Neural progenitor cell (in vitro differentiated cells): Measurements from ENCODE around the gene TUB. TPM values are rescaled to one million over a fixed set of nuclear protein-coding genes. Genes with fewer than 3 reads are reported as not detected.
A peak's percentile ranks its signal among the peaks of the same experiment; 100 is the strongest.

ENCODE experiments used
- DNase-seq: peaks from one replicate; pipeline ENCODE4 v3.0.0-alpha.2; 2016; ENCODE audit warnings: low spot score
- H2AFZ ChIP-seq: fragments of 200-600 bp; sonication (generic); replicated peaks from 2 replicates; pipeline ENCODE4 v1.6.1; 2016; ENCODE audit warnings: antibody characterized with exemption
- H3F3A ChIP-seq: fragments of 200-600 bp; sonication (generic); 2 replicates; pipeline ENCODE4 v1.6.1; 2016; ENCODE audit warnings: antibody characterized with exemption, low read depth
- H3K27ac ChIP-seq: fragments of 200-600 bp; sonication (generic); 2 replicates; pipeline ENCODE4 v1.5.1; 2016; ENCODE audit warnings: mild to moderate bottlenecking
- H3K27me3 ChIP-seq: fragments of 200-600 bp; sonication (generic); 2 replicates; pipeline ENCODE4 v1.6.1; 2016; ENCODE audit warnings: mild to moderate bottlenecking, moderate library complexity
- H3K36me3 ChIP-seq: fragments of 200-600 bp; sonication (generic); 2 replicates; pipeline ENCODE4 v1.5.1; 2016
- H3K4me1 ChIP-seq: fragments of 200-600 bp; sonication (generic); 2 replicates; pipeline ENCODE4 v1.6.1; 2016; ENCODE audit warnings: mixed run types
- H3K4me2 ChIP-seq: fragments of 200-600 bp; sonication (generic); 2 replicates; pipeline ENCODE4 v1.6.1; 2016
- H3K4me3 ChIP-seq: fragments of 200-600 bp; sonication (generic); 2 replicates; pipeline ENCODE4 v1.5.1; 2016
- H3K79me2 ChIP-seq: fragments of 200-600 bp; sonication (generic); 2 replicates; pipeline ENCODE4 v1.6.1; 2016; ENCODE audit warnings: low read depth
- H3K9ac ChIP-seq: fragments of 200-600 bp; sonication (generic); 2 replicates; pipeline ENCODE4 v1.6.1; 2016
- H3K9me3 ChIP-seq: fragments of 200-600 bp; sonication (generic); 2 replicates; pipeline ENCODE4 v1.5.1; 2016; ENCODE audit warnings: low read depth
- H4K20me1 ChIP-seq: fragments of 200-600 bp; sonication (generic); 2 replicates; pipeline ENCODE4 v1.6.1; 2016; ENCODE audit warnings: low read depth
- H3K27ac Mint-ChIP-seq: 3 replicates; pipeline ENCODE4 v1.8.0; 2021; ENCODE audit warnings: mixed read lengths
- H3K27me3 Mint-ChIP-seq: 2 replicates; pipeline ENCODE4 v1.8.0; 2022; ENCODE audit warnings: low read depth, mild to moderate bottlenecking, inconsistent platforms, moderate library complexity, mixed read lengths; ENCODE audit not compliant: insufficient read depth
- H3K36me3 Mint-ChIP-seq: 3 replicates; pipeline ENCODE4 v1.8.0; 2021; ENCODE audit warnings: mixed read lengths
- H3K4me1 Mint-ChIP-seq: 3 replicates; pipeline ENCODE4 v1.8.0; 2021; ENCODE audit warnings: mixed read lengths
- H3K4me3 Mint-ChIP-seq: 3 replicates; pipeline ENCODE4 v1.8.0; 2021; ENCODE audit warnings: mild to moderate bottlenecking, moderate library complexity, mixed read lengths
- H3K9me3 Mint-ChIP-seq: 3 replicates; pipeline ENCODE4 v1.8.0; 2020; ENCODE audit warnings: mixed read lengths
- CTCF ChIP-seq: fragments of 200-600 bp; sonication (generic); IDR thresholded peaks from 2 replicates; pipeline ENCODE4 v1.5.1; 2017; ENCODE audit warnings: antibody characterized with exemption, mild to moderate bottlenecking
- EZH2 ChIP-seq: fragments of 200-600 bp; sonication (generic); IDR thresholded peaks from 2 replicates; pipeline ENCODE4 v1.6.1; 2017; ENCODE audit warnings: antibody characterized with exemption, mild to moderate bottlenecking, moderate library complexity
- EZH2phosphoT487 ChIP-seq: fragments of 200-600 bp; sonication (generic); IDR thresholded peaks from 2 replicates; pipeline ENCODE4 v1.6.1; 2017; ENCODE audit warnings: antibody characterized with exemption
- total RNA-seq: library from RNA; depleted of rRNA; stranded (reverse); fragments of >200 nt; gene quantifications from 2 replicates; pipeline ENCODE4 v1.2.3, GENCODE V29; 2015; ENCODE audit warnings: low replicate concordance

The TUB gene
- total RNA-seq, 1 donor from 2014 or later: 28.7 TPM

GRCh38 chr11:8089791-8090510 is 8.9 kb downstream of the TUB start:
- H3K79me2 ChIP-seq: peaks cover 28% of the 10 kb centered on the region
- H2AFZ ChIP-seq: no peak overlapping the region
- H3K4me2 ChIP-seq: no peak overlapping the region
- H3K4me1 Mint-ChIP-seq: peaks cover 19% of the 10 kb centered on the region
- no peaks in the 10 kb centered on the region for H3K27me3 ChIP-seq
- H3K9me3 ChIP-seq: no peaks in the 10 kb centered on the region
- peaks cover 5% of the 10 kb centered on the region for H3K27me3 Mint-ChIP-seq
- no peaks in the 10 kb centered on the region for H3K36me3 ChIP-seq
- H3K27ac Mint-ChIP-seq: no peak overlapping the region
- TF ChIP-seq EZH2phosphoT487 (no peak), CTCF (no peak), EZH2 (no peak)
- no peak overlapping the region for H3K4me3 Mint-ChIP-seq
- no peak overlapping the region for H3K9ac ChIP-seq
- no peaks in the 10 kb centered on the region for H3K9me3 Mint-ChIP-seq
- peaks cover 35% of the 10 kb centered on the region for H4K20me1 ChIP-seq
- no peak overlapping the region for H3K27ac ChIP-seq
- peaks cover 11% of the 10 kb centered on the region for H3K4me1 ChIP-seq
- H3K36me3 Mint-ChIP-seq: no peaks in the 10 kb centered on the region
- no peak for DNase-seq
- H3F3A ChIP-seq: no peaks in the 10 kb centered on the region
- H3K4me3 ChIP-seq: no peak overlapping the region

- no peak overlapping the region for H3K4me2 ChIP-seq
- peak overlapping the region; percentile 74 for H3K27ac Mint-ChIP-seq
- peak; percentile 91 for DNase-seq
- H3K4me1 ChIP-seq: peaks cover 5% of the 10 kb centered on the region
- peaks cover 27% of the 10 kb centered on the region for H4K20me1 ChIP-seq
- no peak for TF ChIP-seq EZH2
- no peak for TF ChIP-seq EZH2phosphoT487
- TF ChIP-seq CTCF: peak; percentile 75
- no peak overlapping the region for H2AFZ ChIP-seq
- peaks cover 20% of the 10 kb centered on the region for H3K79me2 ChIP-seq
- no peak overlapping the region for H3K4me3 ChIP-seq
- H3K27me3 Mint-ChIP-seq: peaks cover 5% of the 10 kb centered on the region
- H3K27ac ChIP-seq: no peak overlapping the region
- no peaks in the 10 kb centered on the region for H3K9me3 Mint-ChIP-seq
- H3K27me3 ChIP-seq: no peaks in the 10 kb centered on the region
- no peak overlapping the region for H3K4me3 Mint-ChIP-seq
- no peaks in the 10 kb centered on the region for H3K9me3 ChIP-seq
- H3K36me3 ChIP-seq: no peaks in the 10 kb centered on the region
- H3F3A ChIP-seq: no peaks in the 10 kb centered on the region
- peaks cover 14% of the 10 kb centered on the region for H3K4me1 Mint-ChIP-seq
- no peak overlapping the region for H3K9ac ChIP-seq
- H3K36me3 Mint-ChIP-seq: no peaks in the 10 kb centered on the region
These were observed 9.7 kb downstream of the TUB start for GRCh38 chr11:8090756-8091155.

- no peak overlapping the region for H3K4me2 ChIP-seq
- no peaks in the 10 kb centered on the region for H3F3A ChIP-seq
- H3K9me3 ChIP-seq: no peaks in the 10 kb centered on the region
- no peak for DNase-seq
- no peak overlapping the region for H2AFZ ChIP-seq
- H3K9ac ChIP-seq: no peak overlapping the region
- Mint-ChIP-seq H3K27ac (no peak overlapping the region), H3K9me3 (no peaks in the 10 kb centered on the region), H3K4me1 (peaks cover 8% of the 10 kb centered on the region), H3K27me3 (peaks cover 10% of the 10 kb centered on the region), H3K36me3 (peaks cover 9% of the 10 kb centered on the region), H3K4me3 (no peak overlapping the region)
- no peaks in the 10 kb centered on the region for H3K27me3 ChIP-seq
- H3K4me1 ChIP-seq: peaks cover 4% of the 10 kb centered on the region
- no peaks in the 10 kb centered on the region for H3K36me3 ChIP-seq
- TF ChIP-seq CTCF: no peak
- TF ChIP-seq EZH2phosphoT487: no peak
- TF ChIP-seq EZH2: no peak
- peaks cover 12% of the 10 kb centered on the region for H3K79me2 ChIP-seq
- peaks cover 19% of the 10 kb centered on the region for H4K20me1 ChIP-seq
- no peak overlapping the region for H3K4me3 ChIP-seq
- H3K27ac ChIP-seq: no peak overlapping the region
These were observed 10.7 kb downstream of the TUB start for GRCh38 chr11:8091721-8092120.
